H1 (cell line): Measurements from ENCODE around the gene PRKN. TPM values are rescaled to one million over a fixed set of nuclear protein-coding genes. Genes with fewer than 3 reads are reported as not detected.

Experiments used
- CTCF ChIA-PET: fragments of 300-600 bp; sonication (Branson Sonifier 250); formaldehyde crosslinking; loops from one replicate; lab custom pipeline; 2021; ENCODE audit not compliant: partially characterized antibody; lab: Charles Lee
- POLR2A ChIA-PET: fragments of 300-600 bp; sonication (Branson Sonifier 250); formaldehyde crosslinking; loops from one replicate; lab custom pipeline; 2021; ENCODE audit warnings: inconsistent platforms; ENCODE audit not compliant: partially characterized antibody; lab: Charles Lee
- DNase-seq, 2 experiments: peaks; one replicate each; pipeline versions ENCODE4 v3.0.0 to v3.0.0-alpha.2; 2010 to 2022; ENCODE audit warnings: low spot score in 2 of 2, low read depth in 1 of 2, mixed read lengths in 1 of 2
- FAIRE-seq: peaks from 2 replicates; lab custom pipeline; 2011; peaks lifted over from hg19 to GRCh38; lab: Jason Lieb, UNC
- H2AFZ ChIP-seq: 2 replicates; pipeline ENCODE4 v1.8.1; 2012; ENCODE audit warnings: low read length, inconsistent platforms
- H2AK5ac ChIP-seq: 2 replicates; pipeline ENCODE4 v1.6.1; 2013; ENCODE audit warnings: low read depth, low read length
- H2BK120ac ChIP-seq: replicated peaks from 2 replicates; pipeline ENCODE3; 2013; ENCODE audit warnings: low read depth, low read length, inconsistent platforms
- H2BK12ac ChIP-seq: 2 replicates; pipeline ENCODE4 v1.6.1; 2013; ENCODE audit warnings: low read depth, low read length
- H2BK15ac ChIP-seq: 2 replicates; pipeline ENCODE4 v1.6.1; 2013; ENCODE audit warnings: low read length
- H2BK20ac ChIP-seq: 2 replicates; pipeline ENCODE4 v1.6.1; 2013; ENCODE audit warnings: low read length
- H2BK5ac ChIP-seq: 2 replicates; pipeline ENCODE4 v1.6.1; 2013; ENCODE audit warnings: low read depth, low read length
- H3K14ac ChIP-seq: 2 replicates; pipeline ENCODE4 v1.6.1; 2013; ENCODE audit warnings: inconsistent platforms; ENCODE audit not compliant: insufficient read length
- H3K18ac ChIP-seq: 2 replicates; pipeline ENCODE4 v1.6.1; 2013; ENCODE audit warnings: low read length; ENCODE audit errors: extremely low read depth
- H3K23ac ChIP-seq: 2 replicates; pipeline ENCODE4 v1.6.1; 2013; ENCODE audit warnings: inconsistent platforms; ENCODE audit not compliant: insufficient read length
- H3K23me2 ChIP-seq: 2 replicates; pipeline ENCODE4 v1.6.1; 2013; ENCODE audit warnings: low read depth, low read length
- H3K27ac ChIP-seq: 2 replicates; pipeline ENCODE4 v1.6.1; 2011; ENCODE audit warnings: low read depth, low read length, inconsistent platforms
- H3K27me3 ChIP-seq, 4 experiments: replicated peaks in 1 of 4; 1 replicate in 1 of 4; 2 replicates in 3 of 4; pipeline versions ENCODE4 v1.6.1 to v1.8.1; 2011 to 2013; ENCODE audit warnings: low read length in 3 of 4, mild to moderate bottlenecking in 3 of 4, inconsistent platforms in 2 of 4, mixed read lengths in 2 of 4, moderate library complexity in 1 of 4; ENCODE audit not compliant: control insufficient read depth in 3 of 4, insufficient read depth in 3 of 4; ENCODE audit errors: extremely low read depth in 1 of 4
- H3K36me3 ChIP-seq, 4 experiments: 2 replicates each; pipeline versions ENCODE4 v1.6.1 to v1.8.1; 2011 to 2013; ENCODE audit warnings: mild to moderate bottlenecking in 4 of 4, low read length in 3 of 4, moderate library complexity in 2 of 4, control low read depth in 1 of 4, inconsistent platforms in 1 of 4; ENCODE audit not compliant: insufficient read depth in 4 of 4, control insufficient read depth in 2 of 4
- H3K4ac ChIP-seq: replicated peaks from 2 replicates; pipeline ENCODE3; 2013; ENCODE audit warnings: low read length, low read depth, mixed read lengths, inconsistent platforms; ENCODE audit not compliant: insufficient read length
- H3K4me1 ChIP-seq, 4 experiments: replicated peaks in 1 of 4; 1 replicate in 1 of 4; 2 replicates in 3 of 4; pipeline versions ENCODE4 v1.6.1 to v1.8.1; 2011 to 2013; ENCODE audit warnings: low read length in 3 of 4, inconsistent platforms in 2 of 4, mixed read lengths in 1 of 4; ENCODE audit not compliant: insufficient read depth in 4 of 4, control insufficient read depth in 3 of 4
- H3K4me2 ChIP-seq, 2 experiments: 2 replicates each; pipeline versions ENCODE4 v1.6.1 to v1.8.1; 2011 to 2013; ENCODE audit warnings: low read depth in 2 of 2, low read length in 2 of 2, control low read depth in 1 of 2, inconsistent platforms in 1 of 2, mild to moderate bottlenecking in 1 of 2; ENCODE audit not compliant: insufficient read depth in 1 of 2
- H3K4me3 ChIP-seq, 4 experiments: fragments of 200-600, 300-600 bp in 1 of 4; sonication (generic), shearing (Covaris generic), sonication (Bioruptor Twin) in 1 of 4; 2 replicates each; pipeline versions ENCODE4 v1.5.1 to v1.8.1; 2011 to 2016; ENCODE audit warnings: low read length in 4 of 4, low read depth in 3 of 4, control low read depth in 2 of 4, inconsistent platforms in 2 of 4, mild to moderate bottlenecking in 2 of 4, mixed read lengths in 1 of 4, moderate library complexity in 1 of 4; ENCODE audit not compliant: insufficient read depth in 2 of 4; ENCODE audit errors: extremely low read depth in 1 of 4
- H3K56ac ChIP-seq: replicated peaks from 2 replicates; pipeline ENCODE3; 2013; ENCODE audit warnings: low read depth, mild to moderate bottlenecking, mixed read lengths, low read length, inconsistent platforms; ENCODE audit not compliant: insufficient read length
- H3K79me1 ChIP-seq: 2 replicates; pipeline ENCODE4 v1.6.1; 2013; ENCODE audit warnings: low read depth, low read length, control low read depth
- H3K79me2 ChIP-seq, 2 experiments: 2 replicates each; pipeline versions ENCODE4 v1.6.1 to v1.8.1; 2012 to 2013; ENCODE audit warnings: low read length in 2 of 2, mild to moderate bottlenecking in 2 of 2, inconsistent platforms in 1 of 2; ENCODE audit not compliant: insufficient read depth in 2 of 2, control insufficient read depth in 1 of 2
- H3K9ac ChIP-seq, 4 experiments: replicated peaks in 1 of 4; 1 replicate in 1 of 4; 2 replicates in 3 of 4; pipeline versions ENCODE4 v1.6.1 to v1.8.1; 2011 to 2013; ENCODE audit warnings: low read depth in 3 of 4, low read length in 3 of 4, control low read depth in 2 of 4, mild to moderate bottlenecking in 2 of 4, moderate library complexity in 2 of 4, inconsistent platforms in 1 of 4; ENCODE audit errors: extremely low read depth in 1 of 4
- H3K9me3 ChIP-seq, 2 experiments: 2 replicates each; pipeline versions ENCODE4 v1.6.1 to v1.8.1; 2012 to 2013; ENCODE audit warnings: mild to moderate bottlenecking in 2 of 2, moderate library complexity in 2 of 2, control low read depth in 1 of 2, inconsistent platforms in 1 of 2, low read depth in 1 of 2, low read length in 1 of 2, mixed read lengths in 1 of 2; ENCODE audit not compliant: insufficient read depth in 2 of 2
- H4K20me1 ChIP-seq, 2 experiments: replicated peaks in 1 of 2; 2 replicates each; pipeline versions ENCODE3 to v1.8.1; 2011 to 2013; ENCODE audit warnings: inconsistent platforms in 2 of 2, low read length in 2 of 2, mild to moderate bottlenecking in 1 of 2; ENCODE audit not compliant: insufficient read depth in 2 of 2, control insufficient read depth in 1 of 2
- H4K5ac ChIP-seq: 2 replicates; pipeline ENCODE4 v1.6.1; 2013; ENCODE audit warnings: low read length, low read depth, mixed read lengths, inconsistent platforms; ENCODE audit not compliant: insufficient read length
- H4K8ac ChIP-seq: 2 replicates; pipeline ENCODE4 v1.8.0; 2013; ENCODE audit warnings: mild to moderate bottlenecking, moderate library complexity, low read length, inconsistent platforms; ENCODE audit not compliant: insufficient read depth; ENCODE audit errors: extremely low read depth
- H4K91ac ChIP-seq: replicated peaks from 2 replicates; pipeline ENCODE3; 2013; ENCODE audit warnings: low read length, mixed read lengths, inconsistent platforms; ENCODE audit not compliant: insufficient read length
- HDAC2 ChIP-seq, 2 experiments: fragments of 300-600 bp in 1 of 2; sonication (generic) in 1 of 2; IDR thresholded peaks; 2 replicates each; pipeline ENCODE4 v1.6.1; 2011 to 2012; ENCODE audit warnings: low read depth in 2 of 2, low read length in 2 of 2, mild to moderate bottlenecking in 2 of 2, moderate library complexity in 2 of 2, borderline replicate concordance in 1 of 2, inconsistent platforms in 1 of 2
- JUN ChIP-seq: IDR thresholded peaks from 2 replicates; pipeline ENCODE4 v1.6.1; 2011; ENCODE audit warnings: low read depth, mild to moderate bottlenecking, improper control_type of control experiment, low read length
- KDM5A ChIP-seq: fragments of 200-600 bp; IDR thresholded peaks from 2 replicates; pipeline ENCODE4 v1.7.1; 2012; ENCODE audit warnings: mild to moderate bottlenecking, low read length, inconsistent platforms, mixed read lengths
- SIX5 ChIP-seq: IDR thresholded peaks from 2 replicates; pipeline ENCODE4 v1.6.1; 2011; ENCODE audit warnings: mild to moderate bottlenecking, low read depth, low read length
- TCF12 ChIP-seq: IDR thresholded peaks from 2 replicates; pipeline ENCODE4 v1.6.1; 2011; ENCODE audit warnings: low read depth, mild to moderate bottlenecking, low read length
- WGBS, 2 experiments: shearing (Covaris generic) in 1 of 2; methylation state at CpG; one replicate each; pipeline versions ENCODE4 v1.1.6 to v1.1.7; 2013 to 2015; ENCODE audit warnings: low lambda C conversion rate in 2 of 2, mixed read lengths in 2 of 2, inconsistent platforms in 1 of 2, low coverage in 1 of 2, missing lambda C conversion rate in 1 of 2; ENCODE audit not compliant: insufficient replicate concordance in 2 of 2, insufficient coverage in 1 of 2, insufficient read length in 1 of 2; ENCODE audit errors: extremely low coverage in 1 of 2, missing lambda C conversion rate in 1 of 2; 5-methylcytosine and 5-hydroxymethylcytosine counted together
- polyA plus RNA-seq, 7 experiments: library from polyadenylated mRNA; depleted of rRNA in 3 of 7; stranded (reverse) in 5 of 7; unstranded in 2 of 7; fragments of >200 nt in 5 of 7; fragments of 200-250 nt in 2 of 7; gene quantifications; 1 replicate in 5 of 7; 2 replicates in 1 of 7; 4 replicates in 1 of 7; pipeline versions ENCODE4 v1.2.1 to v1.2.3, GENCODE V29; 2011 to 2013; ENCODE audit warnings: missing spikeins in 2 of 7, mixed read lengths in 2 of 7
- total RNA-seq: library from RNA; stranded (reverse); fragmentation: NEBNext Ultra II Directional; extraction: Animal tissue kit (Norgen Biotek cat#: 25700); gene quantifications from 2 replicates; pipeline ENCODE4 v1.2.1, GENCODE V29; 2021
- TF ChIP-seq, protein P1 (sequence below): IDR thresholded peaks from 2 replicates; pipeline ENCODE4 v1.6.1; 2011; ENCODE audit warnings: low read length, improper control_type of control experiment
- TF ChIP-seq, protein P2 (sequence below): IDR thresholded peaks from 2 replicates; pipeline ENCODE4 v1.6.1; 2012; ENCODE audit warnings: inconsistent platforms
- TF ChIP-seq, protein P3 (sequence below), 3 experiments: IDR thresholded peaks; 1 replicate in 2 of 3; 2 replicates in 1 of 3; pipeline versions ENCODE4 v1.5.1 to v1.6.1; 2011; ENCODE audit warnings: low read length in 3 of 3, mild to moderate bottlenecking in 3 of 3, inconsistent platforms in 2 of 3, low read depth in 1 of 3, moderate library complexity in 1 of 3; ENCODE audit not compliant: insufficient read depth in 1 of 3; ENCODE audit errors: control extremely low read depth in 1 of 3

Gene PRKN
- total and polyA plus RNA-seq, 2 of the 8 experiments (the other 6 are each of a cell fraction or from before 2014, with no cell fraction given), result 0.13 to 0.29 TPM

DNA sequence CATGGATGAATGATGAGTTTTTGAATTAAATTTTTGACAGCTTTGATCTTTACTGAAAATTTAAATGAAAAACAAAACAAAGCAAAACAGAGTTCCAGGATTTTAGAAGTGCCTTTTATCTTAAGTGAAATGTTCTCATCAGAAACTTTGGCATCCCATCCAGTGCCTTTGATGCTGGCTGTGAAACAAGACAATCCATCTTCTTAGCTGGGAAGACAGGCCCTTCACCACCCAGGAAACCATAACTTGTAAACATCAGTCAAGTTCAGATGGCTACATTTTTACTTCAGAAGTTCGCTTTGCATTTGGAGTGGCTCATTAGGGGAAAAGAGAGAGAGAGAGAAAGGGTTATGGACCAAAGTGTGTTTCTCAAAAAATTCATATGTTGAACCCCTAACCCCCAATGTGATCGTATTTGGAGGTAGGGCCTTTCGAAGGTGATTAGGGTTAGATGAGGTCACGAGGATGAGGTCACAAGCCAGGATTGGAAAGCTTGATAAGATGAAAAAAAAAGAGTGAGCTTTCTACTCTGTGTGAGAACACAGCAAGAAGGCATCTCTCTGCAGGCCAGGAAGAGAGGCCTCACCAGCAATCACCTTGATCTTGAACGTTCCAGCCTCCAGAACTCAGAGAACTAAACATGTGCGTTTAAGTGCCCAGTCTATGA is 366.5 kb downstream of the PRKN start:
- TF ChIP-seq, protein P1, sequence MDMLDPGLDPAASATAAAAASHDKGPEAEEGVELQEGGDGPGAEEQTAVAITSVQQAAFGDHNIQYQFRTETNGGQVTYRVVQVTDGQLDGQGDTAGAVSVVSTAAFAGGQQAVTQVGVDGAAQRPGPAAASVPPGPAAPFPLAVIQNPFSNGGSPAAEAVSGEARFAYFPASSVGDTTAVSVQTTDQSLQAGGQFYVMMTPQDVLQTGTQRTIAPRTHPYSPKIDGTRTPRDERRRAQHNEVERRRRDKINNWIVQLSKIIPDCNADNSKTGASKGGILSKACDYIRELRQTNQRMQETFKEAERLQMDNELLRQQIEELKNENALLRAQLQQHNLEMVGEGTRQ, result no peak
- TF ChIP-seq KDM5A (no peak), JUN (no peak), SIX5 (no peak), HDAC2 (IDR thresholded peaks at IDR 0.05; ENCODE audit: borderline replicate concordance in 1 of 2, low read depth in 2 of 2, low read length in 2 of 2) (no peak), TCF12 (no peak)
- TF ChIP-seq, protein P2, sequence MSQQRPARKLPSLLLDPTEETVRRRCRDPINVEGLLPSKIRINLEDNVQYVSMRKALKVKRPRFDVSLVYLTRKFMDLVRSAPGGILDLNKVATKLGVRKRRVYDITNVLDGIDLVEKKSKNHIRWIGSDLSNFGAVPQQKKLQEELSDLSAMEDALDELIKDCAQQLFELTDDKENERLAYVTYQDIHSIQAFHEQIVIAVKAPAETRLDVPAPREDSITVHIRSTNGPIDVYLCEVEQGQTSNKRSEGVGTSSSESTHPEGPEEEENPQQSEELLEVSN, result no peak
- TF ChIP-seq, protein P3, sequence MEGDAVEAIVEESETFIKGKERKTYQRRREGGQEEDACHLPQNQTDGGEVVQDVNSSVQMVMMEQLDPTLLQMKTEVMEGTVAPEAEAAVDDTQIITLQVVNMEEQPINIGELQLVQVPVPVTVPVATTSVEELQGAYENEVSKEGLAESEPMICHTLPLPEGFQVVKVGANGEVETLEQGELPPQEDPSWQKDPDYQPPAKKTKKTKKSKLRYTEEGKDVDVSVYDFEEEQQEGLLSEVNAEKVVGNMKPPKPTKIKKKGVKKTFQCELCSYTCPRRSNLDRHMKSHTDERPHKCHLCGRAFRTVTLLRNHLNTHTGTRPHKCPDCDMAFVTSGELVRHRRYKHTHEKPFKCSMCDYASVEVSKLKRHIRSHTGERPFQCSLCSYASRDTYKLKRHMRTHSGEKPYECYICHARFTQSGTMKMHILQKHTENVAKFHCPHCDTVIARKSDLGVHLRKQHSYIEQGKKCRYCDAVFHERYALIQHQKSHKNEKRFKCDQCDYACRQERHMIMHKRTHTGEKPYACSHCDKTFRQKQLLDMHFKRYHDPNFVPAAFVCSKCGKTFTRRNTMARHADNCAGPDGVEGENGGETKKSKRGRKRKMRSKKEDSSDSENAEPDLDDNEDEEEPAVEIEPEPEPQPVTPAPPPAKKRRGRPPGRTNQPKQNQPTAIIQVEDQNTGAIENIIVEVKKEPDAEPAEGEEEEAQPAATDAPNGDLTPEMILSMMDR (IDR thresholded peaks at IDR 0.05; ENCODE audit: control extremely low read depth in 1 of 3, insufficient read depth in 1 of 3, low read depth in 1 of 3, low read length in 3 of 3), result no peak
- POLR2A ChIA-PET, result no interaction called here
- Histone ChIP-seq H3K27ac (no peak overlapping the region), H3K4me2 (no peak overlapping the region), H3K79me2 (no peaks in the 10 kb centered on the region), H3K36me3 (no peaks in the 10 kb centered on the region), H4K8ac (no peak overlapping the region), H2BK120ac (no peak overlapping the region), H3K9me3 (no peaks in the 10 kb centered on the region), H3K4ac (no peak overlapping the region), H3K4me3 (no peak overlapping the region), H4K20me1 (no peaks in the 10 kb centered on the region), H3K79me1 (no peaks in the 10 kb centered on the region), H4K91ac (no peak overlapping the region), H3K23ac (no peak overlapping the region), H3K27me3 (no peaks in the 10 kb centered on the region), H2BK12ac (no peak overlapping the region), H2BK20ac (no peak overlapping the region), H3K18ac (no peak overlapping the region), H4K5ac (no peak overlapping the region), H3K23me2 (no peaks in the 10 kb centered on the region), H2AFZ (no peak overlapping the region), H2BK5ac (no peak overlapping the region), H3K56ac (no peak overlapping the region), H2BK15ac (no peak overlapping the region), H2AK5ac (no peak overlapping the region), H3K14ac (no peak overlapping the region), H3K4me1 (no peaks in the 10 kb centered on the region), H3K9ac (no peak overlapping the region)
- WGBS, 2 experiments, result 94% methylated on average over 6 of the region's 6 CpGs; no CpG with 5 or more reads in 1 of the 2 experiments
- FAIRE-seq (no peak), DNase-seq (no peak)
- CTCF ChIA-PET, result no interaction called here
